H1 (cell line): Measurements from ENCODE around the gene BRPF1. TPM values are rescaled to one million over a fixed set of nuclear protein-coding genes. Genes with fewer than 3 reads are reported as not detected.

ENCODE experiments used
- CTCF ChIA-PET: fragments of 300-600 bp; sonication (Branson Sonifier 250); formaldehyde crosslinking; loops from one replicate; lab custom pipeline; 2021; ENCODE audit not compliant: partially characterized antibody; lab: Charles Lee
- POLR2A ChIA-PET: fragments of 300-600 bp; sonication (Branson Sonifier 250); formaldehyde crosslinking; loops from one replicate; lab custom pipeline; 2021; ENCODE audit warnings: inconsistent platforms; ENCODE audit not compliant: partially characterized antibody; lab: Charles Lee
- DNase-seq, 2 experiments: peaks; one replicate each; pipeline versions ENCODE4 v3.0.0 to v3.0.0-alpha.2; 2010 to 2022; ENCODE audit warnings: low spot score in 2 of 2, low read depth in 1 of 2, mixed read lengths in 1 of 2
- FAIRE-seq: peaks from 2 replicates; lab custom pipeline; 2011; peaks lifted over from hg19 to GRCh38; lab: Jason Lieb, UNC
- H2AFZ ChIP-seq: 2 replicates; pipeline ENCODE4 v1.8.1; 2012; ENCODE audit warnings: low read length, inconsistent platforms
- H2AK5ac ChIP-seq: 2 replicates; pipeline ENCODE4 v1.6.1; 2013; ENCODE audit warnings: low read depth, low read length
- H2BK120ac ChIP-seq: replicated peaks from 2 replicates; pipeline ENCODE3; 2013; ENCODE audit warnings: low read depth, low read length, inconsistent platforms
- H2BK12ac ChIP-seq: 2 replicates; pipeline ENCODE4 v1.6.1; 2013; ENCODE audit warnings: low read depth, low read length
- H2BK15ac ChIP-seq: 2 replicates; pipeline ENCODE4 v1.6.1; 2013; ENCODE audit warnings: low read length
- H2BK20ac ChIP-seq: 2 replicates; pipeline ENCODE4 v1.6.1; 2013; ENCODE audit warnings: low read length
- H2BK5ac ChIP-seq: 2 replicates; pipeline ENCODE4 v1.6.1; 2013; ENCODE audit warnings: low read depth, low read length
- H3K14ac ChIP-seq: 2 replicates; pipeline ENCODE4 v1.6.1; 2013; ENCODE audit warnings: inconsistent platforms; ENCODE audit not compliant: insufficient read length
- H3K18ac ChIP-seq: 2 replicates; pipeline ENCODE4 v1.6.1; 2013; ENCODE audit warnings: low read length; ENCODE audit errors: extremely low read depth
- H3K23ac ChIP-seq: 2 replicates; pipeline ENCODE4 v1.6.1; 2013; ENCODE audit warnings: inconsistent platforms; ENCODE audit not compliant: insufficient read length
- H3K23me2 ChIP-seq: 2 replicates; pipeline ENCODE4 v1.6.1; 2013; ENCODE audit warnings: low read depth, low read length
- H3K27ac ChIP-seq: 2 replicates; pipeline ENCODE4 v1.6.1; 2011; ENCODE audit warnings: low read depth, low read length, inconsistent platforms
- H3K27me3 ChIP-seq, 4 experiments: replicated peaks in 1 of 4; 1 replicate in 1 of 4; 2 replicates in 3 of 4; pipeline versions ENCODE4 v1.6.1 to v1.8.1; 2011 to 2013; ENCODE audit warnings: low read length in 3 of 4, mild to moderate bottlenecking in 3 of 4, inconsistent platforms in 2 of 4, mixed read lengths in 2 of 4, moderate library complexity in 1 of 4; ENCODE audit not compliant: control insufficient read depth in 3 of 4, insufficient read depth in 3 of 4; ENCODE audit errors: extremely low read depth in 1 of 4
- H3K36me3 ChIP-seq, 4 experiments: 2 replicates each; pipeline versions ENCODE4 v1.6.1 to v1.8.1; 2011 to 2013; ENCODE audit warnings: mild to moderate bottlenecking in 4 of 4, low read length in 3 of 4, moderate library complexity in 2 of 4, control low read depth in 1 of 4, inconsistent platforms in 1 of 4; ENCODE audit not compliant: insufficient read depth in 4 of 4, control insufficient read depth in 2 of 4
- H3K4ac ChIP-seq: replicated peaks from 2 replicates; pipeline ENCODE3; 2013; ENCODE audit warnings: low read length, low read depth, mixed read lengths, inconsistent platforms; ENCODE audit not compliant: insufficient read length
- H3K4me1 ChIP-seq, 4 experiments: replicated peaks in 1 of 4; 1 replicate in 1 of 4; 2 replicates in 3 of 4; pipeline versions ENCODE4 v1.6.1 to v1.8.1; 2011 to 2013; ENCODE audit warnings: low read length in 3 of 4, inconsistent platforms in 2 of 4, mixed read lengths in 1 of 4; ENCODE audit not compliant: insufficient read depth in 4 of 4, control insufficient read depth in 3 of 4
- H3K4me2 ChIP-seq, 2 experiments: 2 replicates each; pipeline versions ENCODE4 v1.6.1 to v1.8.1; 2011 to 2013; ENCODE audit warnings: low read depth in 2 of 2, low read length in 2 of 2, control low read depth in 1 of 2, inconsistent platforms in 1 of 2, mild to moderate bottlenecking in 1 of 2; ENCODE audit not compliant: insufficient read depth in 1 of 2
- H3K4me3 ChIP-seq, 4 experiments: fragments of 200-600, 300-600 bp in 1 of 4; sonication (generic), shearing (Covaris generic), sonication (Bioruptor Twin) in 1 of 4; 2 replicates each; pipeline versions ENCODE4 v1.5.1 to v1.8.1; 2011 to 2016; ENCODE audit warnings: low read length in 4 of 4, low read depth in 3 of 4, control low read depth in 2 of 4, inconsistent platforms in 2 of 4, mild to moderate bottlenecking in 2 of 4, mixed read lengths in 1 of 4, moderate library complexity in 1 of 4; ENCODE audit not compliant: insufficient read depth in 2 of 4; ENCODE audit errors: extremely low read depth in 1 of 4
- H3K56ac ChIP-seq: replicated peaks from 2 replicates; pipeline ENCODE3; 2013; ENCODE audit warnings: low read depth, mild to moderate bottlenecking, mixed read lengths, low read length, inconsistent platforms; ENCODE audit not compliant: insufficient read length
- H3K79me1 ChIP-seq: 2 replicates; pipeline ENCODE4 v1.6.1; 2013; ENCODE audit warnings: low read depth, low read length, control low read depth
- H3K79me2 ChIP-seq, 2 experiments: 2 replicates each; pipeline versions ENCODE4 v1.6.1 to v1.8.1; 2012 to 2013; ENCODE audit warnings: low read length in 2 of 2, mild to moderate bottlenecking in 2 of 2, inconsistent platforms in 1 of 2; ENCODE audit not compliant: insufficient read depth in 2 of 2, control insufficient read depth in 1 of 2
- H3K9ac ChIP-seq, 4 experiments: replicated peaks in 1 of 4; 1 replicate in 1 of 4; 2 replicates in 3 of 4; pipeline versions ENCODE4 v1.6.1 to v1.8.1; 2011 to 2013; ENCODE audit warnings: low read depth in 3 of 4, low read length in 3 of 4, control low read depth in 2 of 4, mild to moderate bottlenecking in 2 of 4, moderate library complexity in 2 of 4, inconsistent platforms in 1 of 4; ENCODE audit errors: extremely low read depth in 1 of 4
- H3K9me3 ChIP-seq, 2 experiments: 2 replicates each; pipeline versions ENCODE4 v1.6.1 to v1.8.1; 2012 to 2013; ENCODE audit warnings: mild to moderate bottlenecking in 2 of 2, moderate library complexity in 2 of 2, control low read depth in 1 of 2, inconsistent platforms in 1 of 2, low read depth in 1 of 2, low read length in 1 of 2, mixed read lengths in 1 of 2; ENCODE audit not compliant: insufficient read depth in 2 of 2
- H4K20me1 ChIP-seq, 2 experiments: replicated peaks in 1 of 2; 2 replicates each; pipeline versions ENCODE3 to v1.8.1; 2011 to 2013; ENCODE audit warnings: inconsistent platforms in 2 of 2, low read length in 2 of 2, mild to moderate bottlenecking in 1 of 2; ENCODE audit not compliant: insufficient read depth in 2 of 2, control insufficient read depth in 1 of 2
- H4K5ac ChIP-seq: 2 replicates; pipeline ENCODE4 v1.6.1; 2013; ENCODE audit warnings: low read length, low read depth, mixed read lengths, inconsistent platforms; ENCODE audit not compliant: insufficient read length
- H4K8ac ChIP-seq: 2 replicates; pipeline ENCODE4 v1.8.0; 2013; ENCODE audit warnings: mild to moderate bottlenecking, moderate library complexity, low read length, inconsistent platforms; ENCODE audit not compliant: insufficient read depth; ENCODE audit errors: extremely low read depth
- H4K91ac ChIP-seq: replicated peaks from 2 replicates; pipeline ENCODE3; 2013; ENCODE audit warnings: low read length, mixed read lengths, inconsistent platforms; ENCODE audit not compliant: insufficient read length
- CREB1 ChIP-seq: IDR thresholded peaks from 2 replicates; pipeline ENCODE4 v1.6.1; 2012; ENCODE audit warnings: inconsistent platforms
- POU5F1 ChIP-seq: IDR thresholded peaks from 2 replicates; pipeline ENCODE4 v1.6.1; 2011; ENCODE audit warnings: low read depth, mild to moderate bottlenecking, low read length, moderate library complexity
- SIX5 ChIP-seq: IDR thresholded peaks from 2 replicates; pipeline ENCODE4 v1.6.1; 2011; ENCODE audit warnings: mild to moderate bottlenecking, low read depth, low read length
- SP2 ChIP-seq: IDR thresholded peaks from 2 replicates; pipeline ENCODE4 v1.6.1; 2012; ENCODE audit warnings: mild to moderate bottlenecking, low read length, inconsistent platforms
- SUZ12 ChIP-seq: fragments of 200-600 bp; sonication (generic); IDR thresholded peaks from 2 replicates; pipeline ENCODE4 v1.6.1; 2012; ENCODE audit warnings: mild to moderate bottlenecking, inconsistent platforms, low read length, moderate library complexity, mixed read lengths
- TAF7 ChIP-seq: optimal IDR thresholded peaks from 2 replicates; pipeline ENCODE3; 2011; ENCODE audit warnings: low read depth, mild to moderate bottlenecking, inconsistent platforms, low read length, moderate library complexity, borderline replicate concordance
- TBP ChIP-seq: IDR thresholded peaks from 2 replicates; pipeline ENCODE4 v1.6.1; 2011; ENCODE audit warnings: low read depth, low read length, improper control_type of control experiment
- WGBS, 2 experiments: shearing (Covaris generic) in 1 of 2; methylation state at CpG; one replicate each; pipeline versions ENCODE4 v1.1.6 to v1.1.7; 2013 to 2015; ENCODE audit warnings: low lambda C conversion rate in 2 of 2, mixed read lengths in 2 of 2, inconsistent platforms in 1 of 2, low coverage in 1 of 2, missing lambda C conversion rate in 1 of 2; ENCODE audit not compliant: insufficient replicate concordance in 2 of 2, insufficient coverage in 1 of 2, insufficient read length in 1 of 2; ENCODE audit errors: extremely low coverage in 1 of 2, missing lambda C conversion rate in 1 of 2; 5-methylcytosine and 5-hydroxymethylcytosine counted together
- polyA plus RNA-seq, 7 experiments: library from polyadenylated mRNA; depleted of rRNA in 3 of 7; stranded (reverse) in 5 of 7; unstranded in 2 of 7; fragments of >200 nt in 5 of 7; fragments of 200-250 nt in 2 of 7; gene quantifications; 1 replicate in 5 of 7; 2 replicates in 1 of 7; 4 replicates in 1 of 7; pipeline versions ENCODE4 v1.2.1 to v1.2.3, GENCODE V29; 2011 to 2013; ENCODE audit warnings: missing spikeins in 2 of 7, mixed read lengths in 2 of 7
- total RNA-seq: library from RNA; stranded (reverse); fragmentation: NEBNext Ultra II Directional; extraction: Animal tissue kit (Norgen Biotek cat#: 25700); gene quantifications from 2 replicates; pipeline ENCODE4 v1.2.1, GENCODE V29; 2021

BRPF1 gene
- total and polyA plus RNA-seq, 2 of the 8 experiments (the other 6 are each of a cell fraction or from before 2014, with no cell fraction given) = 11.3 to 21.7 TPM

DNA sequence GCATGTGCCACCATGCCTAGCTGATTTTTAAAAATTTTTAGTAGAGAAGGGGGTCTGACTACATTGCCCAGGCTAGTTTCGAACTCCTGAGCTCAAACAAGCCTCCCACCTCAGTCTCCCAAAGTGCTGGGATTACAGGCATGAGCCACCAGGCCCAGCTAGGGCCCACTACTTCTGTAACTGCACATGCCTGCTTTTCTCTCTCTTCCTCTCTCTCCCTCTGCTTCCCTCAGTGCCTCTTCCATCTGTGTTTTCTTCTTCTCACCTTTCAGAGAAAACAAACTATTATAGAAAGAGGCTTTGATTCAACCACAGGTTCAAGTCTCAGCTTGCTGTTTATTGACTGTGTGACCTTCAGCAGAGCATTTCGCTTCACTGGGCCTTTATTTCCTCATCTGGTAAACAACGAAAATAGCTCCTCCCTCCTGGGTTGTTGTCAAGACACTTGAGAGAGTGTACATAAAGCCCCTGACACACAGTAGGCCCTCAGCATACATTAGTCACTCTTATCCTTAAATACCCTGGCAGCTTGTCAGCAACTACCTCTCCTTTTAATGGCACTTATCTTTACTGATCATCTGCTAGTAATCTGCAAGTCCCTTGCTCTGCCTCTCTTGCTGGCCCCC, 50.6 kb downstream of the BRPF1 start:
- 84% methylated on average over 3 of the region's 3 CpGs; no CpG with 5 or more reads in 1 of the 2 experiments for WGBS, 2 experiments
- POLR2A ChIA-PET = interaction anchor here (0.8 to 2.3 kb wide), 4 partner anchors 10 to 32 kb away, joined by 3 to 9 read pairs (median 6); partner anchors contain the start of gene OGG1

More for the DNA sequence above, 50.6 kb downstream of the BRPF1 start:
- no peak overlapping the region for H4K91ac ChIP-seq
- H3K14ac ChIP-seq = no peak overlapping the region
- H3K27me3 ChIP-seq = peaks cover 0 to 3% (median 0%) of the 10 kb centered on the region in 4 experiments; a peak in 1 of 7 replicates
- H3K23me2 ChIP-seq = no peaks in the 10 kb centered on the region
- H3K27ac ChIP-seq = no peak overlapping the region
- no peak overlapping the region for H3K9ac ChIP-seq
- H3K9me3 ChIP-seq = no peaks in the 10 kb centered on the region
- no peak overlapping the region for H3K23ac ChIP-seq
- H3K18ac ChIP-seq = no peak overlapping the region
- H4K8ac ChIP-seq = no peak overlapping the region
- H3K36me3 ChIP-seq = peaks cover 4 to 43% (median 25%) of the 10 kb centered on the region in 4 experiments
- no peak overlapping the region for H3K4me3 ChIP-seq
- H4K20me1 ChIP-seq = peaks cover 0 to 1% of the 10 kb centered on the region in 2 experiments
- no peak overlapping the region for H2AK5ac ChIP-seq
- no peak overlapping the region for H4K5ac ChIP-seq
- no peak overlapping the region for H3K56ac ChIP-seq
- H2BK20ac ChIP-seq = no peak overlapping the region
- no peaks in the 10 kb centered on the region for H3K4me1 ChIP-seq
- DNase-seq = no peak
- H2BK120ac ChIP-seq = no peak overlapping the region
- H2BK15ac ChIP-seq = no peak overlapping the region
- TF ChIP-seq CREB1 (no peak), TAF7 (no peak), SIX5 (no peak), SUZ12 (no peak), SP2 (no peak), POU5F1 (no peak), TBP (no peak)
- FAIRE-seq = no peak
- no peak overlapping the region for H2AFZ ChIP-seq
- no peak overlapping the region for H2BK12ac ChIP-seq
- no peak overlapping the region for H2BK5ac ChIP-seq
- no peaks in the 10 kb centered on the region for H3K79me2 ChIP-seq
- no peaks in the 10 kb centered on the region for H3K79me1 ChIP-seq
- no peak overlapping the region for H3K4ac ChIP-seq
- H3K4me2 ChIP-seq = no peak overlapping the region
- CTCF ChIA-PET = interaction anchor here (0.7 to 3.9 kb wide), 8 partner anchors 8 to 655 kb away, joined by 3 to 11 read pairs (median 4); no protein-coding TSS in a partner anchor
